Liver (tissue), 9 donors: Measurements from ENCODE around the gene SMC2. TPM values are rescaled to one million over a fixed set of nuclear protein-coding genes. Genes with fewer than 3 reads are reported as not detected.

ENCODE experiments used
- DNase-seq: peaks from one replicate; pipeline ENCODE4 v3.0.0-alpha.2; 2017; ENCODE audit warnings: low spot score
- H3K27ac ChIP-seq, 2 donors: one replicate each; pipeline ENCODE4 v1.7.0; 2013; ENCODE audit warnings: inconsistent platforms in 2 of 2, low read length in 2 of 2, control low read depth in 1 of 2, low read depth in 1 of 2, mild to moderate bottlenecking in 1 of 2
- H3K27me3 ChIP-seq, 4 donors: one replicate each; pipeline versions ENCODE4 v1.6.1 to v1.7.0; 2013; ENCODE audit warnings: low read length in 3 of 4, inconsistent platforms in 1 of 4, mild to moderate bottlenecking in 1 of 4, moderate library complexity in 1 of 4; ENCODE audit not compliant: control insufficient read depth in 4 of 4, insufficient read depth in 4 of 4
- H3K36me3 ChIP-seq, 4 donors: one replicate each; pipeline versions ENCODE4 v1.6.1 to v1.7.0; 2013; ENCODE audit warnings: low read length in 3 of 4, mild to moderate bottlenecking in 3 of 4, low read depth in 1 of 4, moderate library complexity in 1 of 4; ENCODE audit not compliant: control insufficient read depth in 4 of 4, insufficient read depth in 3 of 4
- H3K4me1 ChIP-seq, 4 donors: one replicate each; pipeline versions ENCODE4 v1.6.1 to v1.7.0; 2013; ENCODE audit warnings: low read length in 3 of 4, mild to moderate bottlenecking in 3 of 4, moderate library complexity in 1 of 4; ENCODE audit not compliant: control insufficient read depth in 4 of 4, insufficient read depth in 4 of 4
- H3K4me3 ChIP-seq, 3 donors: one replicate each; pipeline versions ENCODE4 v1.6.1 to v1.7.0; 2013; ENCODE audit warnings: low read length in 3 of 3, control low read depth in 1 of 3, low read depth in 1 of 3, mild to moderate bottlenecking in 1 of 3
- H3K9ac ChIP-seq, 2 donors: one replicate each; pipeline ENCODE4 v1.7.0; 2013; ENCODE audit warnings: low read length in 2 of 2, mild to moderate bottlenecking in 2 of 2, moderate library complexity in 2 of 2, control low read depth in 1 of 2, low read depth in 1 of 2
- H3K9me3 ChIP-seq, 4 donors: one replicate each; pipeline versions ENCODE4 v1.6.1 to v1.7.0; 2013; ENCODE audit warnings: low read length in 3 of 4; ENCODE audit not compliant: control insufficient read depth in 4 of 4
- ATF3 ChIP-seq: IDR thresholded peaks from 2 replicates; pipeline ENCODE4 v1.6.1; 2016; ENCODE audit warnings: antibody characterized with exemption
- EGR1 ChIP-seq, 2 donors: IDR thresholded peaks; 2 replicates each; pipeline ENCODE4 v1.6.1; 2016 to 2018; ENCODE audit warnings: antibody characterized with exemption in 2 of 2, low read depth in 2 of 2
- FOXA1 ChIP-seq: IDR thresholded peaks from 2 replicates; pipeline ENCODE4 v1.6.1; 2016; ENCODE audit warnings: antibody characterized with exemption
- FOXA2 ChIP-seq: IDR thresholded peaks from 2 replicates; pipeline ENCODE4 v1.6.1; 2016; ENCODE audit warnings: antibody characterized with exemption
- GABPA ChIP-seq, 2 donors: IDR thresholded peaks in 1 of 2; conservative IDR thresholded peaks in 1 of 2; 2 replicates each; pipeline ENCODE4 v1.6.1; 2016; ENCODE audit warnings: antibody characterized with exemption in 2 of 2, mild to moderate bottlenecking in 1 of 2, moderate library complexity in 1 of 2
- HNF4A ChIP-seq, 2 donors: conservative IDR thresholded peaks; 2 replicates each; pipeline ENCODE4 v1.6.1; 2016; ENCODE audit warnings: antibody characterized with exemption in 2 of 2, mild to moderate bottlenecking in 2 of 2
- HNF4G ChIP-seq: IDR thresholded peaks from 2 replicates; pipeline ENCODE4 v1.6.1; 2016; ENCODE audit warnings: antibody characterized with exemption
- JUND ChIP-seq, 2 donors: IDR thresholded peaks; 2 replicates each; pipeline ENCODE4 v1.6.1; 2016; ENCODE audit warnings: antibody characterized with exemption in 2 of 2
- MAX ChIP-seq: IDR thresholded peaks from 2 replicates; pipeline ENCODE4 v1.6.1; 2016; ENCODE audit warnings: antibody characterized with exemption
- NR2F2 ChIP-seq: IDR thresholded peaks from 2 replicates; pipeline ENCODE4 v1.6.1; 2016; ENCODE audit warnings: antibody characterized with exemption
- RAD21 ChIP-seq, 2 donors: IDR thresholded peaks; 2 replicates each; pipeline ENCODE4 v1.6.1; 2016; ENCODE audit warnings: antibody characterized with exemption in 2 of 2, mild to moderate bottlenecking in 2 of 2
- REST ChIP-seq: IDR thresholded peaks from 2 replicates; pipeline ENCODE4 v1.6.1; 2016; ENCODE audit warnings: antibody characterized with exemption, mild to moderate bottlenecking
- RXRA ChIP-seq, 2 donors: IDR thresholded peaks; 2 replicates each; pipeline ENCODE4 v1.6.1; 2017 to 2018; ENCODE audit warnings: antibody characterized with exemption in 2 of 2, mild to moderate bottlenecking in 1 of 2
- SP1 ChIP-seq: IDR thresholded peaks from 2 replicates; pipeline ENCODE4 v1.6.1; 2018; ENCODE audit warnings: antibody characterized with exemption, mild to moderate bottlenecking
- TAF1 ChIP-seq: conservative IDR thresholded peaks from 2 replicates; pipeline ENCODE4 v1.6.1; 2016; ENCODE audit warnings: antibody characterized with exemption, mild to moderate bottlenecking
- YY1 ChIP-seq: IDR thresholded peaks from 2 replicates; pipeline ENCODE4 v1.6.1; 2016; ENCODE audit warnings: antibody characterized with exemption, mild to moderate bottlenecking
- ZBTB33 ChIP-seq: IDR thresholded peaks from 2 replicates; pipeline ENCODE4 v1.6.1; 2016; ENCODE audit warnings: antibody characterized with exemption
- WGBS: extraction: QIAGEN DNeasy Blood & Tissue Kit; methylation state at CpG from one replicate; pipeline ENCODE4 v1.1.7; 2013; 5-methylcytosine and 5-hydroxymethylcytosine counted together
- polyA plus RNA-seq, 2 donors: library from polyadenylated mRNA; stranded (reverse) in 1 of 2; unstranded in 1 of 2; fragments of 200-250 nt in 1 of 2; fragments of >200 nt in 1 of 2; fragmentation: Nextera tagmentation in 1 of 2; extraction: Ambion mirVana in 1 of 2; gene quantifications; one replicate each; pipeline versions ENCODE4 v1.2.1 to v1.2.3, GENCODE V29; 2013 to 2015
- total RNA-seq, 2 donors: library from RNA; depleted of rRNA; stranded (reverse); fragments of >200 nt; gene quantifications; one replicate each; pipeline ENCODE4 v1.2.3, GENCODE V29; 2014
- donor health status: healthy.
- donor health status: healthy.
- donor health status: healthy.
- donor health status: healthy.
- donor health status: healthy.

Gene SMC2
- total and polyA plus RNA-seq, 4 donors: 2.1 to 26.3 (median 4.3) TPM

GRCh38 chr9:104092192-104092591, 1.9 kb upstream of the SMC2 start:
- TF ChIP-seq SP1 (peak; percentile 18), HNF4A (conservative IDR thresholded peaks at IDR 0.05) (peak; percentile 41 to 53), GABPA (IDR thresholded peaks at IDR 0.05 in 1 of 2, conservative IDR thresholded peaks at IDR 0.05 in 1 of 2) (no peak)
- no peak overlapping the region for H3K27ac ChIP-seq
- no peak for DNase-seq
- H3K4me3 ChIP-seq: no peak overlapping the region
- H3K36me3 ChIP-seq: no peaks in the 10 kb centered on the region
- peaks cover 0 to 3% (median 0%) of the 10 kb centered on the region in 4 donors for H3K27me3 ChIP-seq
- H3K4me1 ChIP-seq: peaks cover 7 to 23% (median 19%) of the 10 kb centered on the region in 4 donors
- no peaks in the 10 kb centered on the region for H3K9me3 ChIP-seq
- H3K9ac ChIP-seq: no peak overlapping the region
- WGBS: 29% methylated on average over 2 of the region's 2 CpGs

- no peak for TF ChIP-seq HNF4A (conservative IDR thresholded peaks at IDR 0.05)
- no peak for TF ChIP-seq TAF1
- TF ChIP-seq SP1: no peak
- TF ChIP-seq ZBTB33: no peak
- peak in 1 of 2 donors; percentile 4 for TF ChIP-seq JUND (IDR thresholded peaks at IDR 0.05)
- peaks cover 7 to 23% (median 19%) of the 10 kb centered on the region in 4 donors for H3K4me1 ChIP-seq
- H3K9me3 ChIP-seq: no peaks in the 10 kb centered on the region
- DNase-seq: no peak
- 26% methylated on average over 12 of the region's 12 CpGs for WGBS
- peak overlapping the region; percentile 91 to 96 for H3K9ac ChIP-seq
- no peaks in the 10 kb centered on the region for H3K27me3 ChIP-seq
- H3K4me3 ChIP-seq: peak overlapping the region; percentile 87 to 96 (median 90)
- H3K36me3 ChIP-seq: no peaks in the 10 kb centered on the region
- H3K27ac ChIP-seq: peak overlapping the region; percentile 92 to 96
These were observed 1.1 kb upstream of the SMC2 start for GRCh38 chr9:104092875-104093600.

GRCh38 chr9:104094534-104095015, 466 bp downstream of the SMC2 start:
- peaks cover 7 to 23% (median 19%) of the 10 kb centered on the region in 4 donors for H3K4me1 ChIP-seq
- peak overlapping the region; percentile 87 to 96 (median 90) for H3K4me3 ChIP-seq
- H3K27me3 ChIP-seq: no peaks in the 10 kb centered on the region
- no peak for DNase-seq
- H3K36me3 ChIP-seq: no peaks in the 10 kb centered on the region
- no peak overlapping the region for H3K27ac ChIP-seq
- TF ChIP-seq YY1 (no peak), MAX (no peak), SP1 (no peak), RAD21 (IDR thresholded peaks at IDR 0.05) (no peak), NR2F2 (no peak), ATF3 (no peak), EGR1 (IDR thresholded peaks at IDR 0.05; ENCODE audit: low read depth in 2 of 2) (no peak), FOXA1 (no peak), REST (no peak), ZBTB33 (no peak), JUND (IDR thresholded peaks at IDR 0.05) (no peak), RXRA (IDR thresholded peaks at IDR 0.05) (no peak), GABPA (IDR thresholded peaks at IDR 0.05 in 1 of 2, conservative IDR thresholded peaks at IDR 0.05 in 1 of 2) (no peak), HNF4G (no peak), FOXA2 (no peak), TAF1 (no peak)
- H3K9me3 ChIP-seq: no peaks in the 10 kb centered on the region
- peak overlapping the region in 1 of 2 donors; percentile 58 for H3K9ac ChIP-seq
- under 1% methylated on average over 18 of the region's 18 CpGs for WGBS
